ENCODE data around the gene NFIC.

DNA sequence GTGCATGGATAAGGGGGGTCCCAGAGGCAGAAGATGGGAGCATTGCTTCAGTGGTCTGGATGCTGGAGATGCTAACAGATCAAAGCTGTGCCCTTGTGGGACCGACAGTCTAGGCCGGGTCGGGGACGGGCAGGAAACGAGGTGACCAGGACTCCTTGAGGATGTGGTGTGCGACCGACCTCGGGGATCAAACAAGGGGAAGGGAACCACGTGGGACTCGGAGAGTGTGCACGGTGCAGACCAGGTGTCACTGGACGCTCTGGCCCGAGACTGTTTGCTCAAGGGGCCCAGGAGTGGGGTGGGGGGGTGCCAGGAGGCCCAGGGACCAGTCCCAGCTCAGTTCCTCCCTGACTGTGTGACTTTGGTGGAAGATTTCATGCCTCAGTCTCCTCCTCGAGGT is 6.0 kb downstream of the NFIC start:
- TF ChIP-seq, protein P1, sequence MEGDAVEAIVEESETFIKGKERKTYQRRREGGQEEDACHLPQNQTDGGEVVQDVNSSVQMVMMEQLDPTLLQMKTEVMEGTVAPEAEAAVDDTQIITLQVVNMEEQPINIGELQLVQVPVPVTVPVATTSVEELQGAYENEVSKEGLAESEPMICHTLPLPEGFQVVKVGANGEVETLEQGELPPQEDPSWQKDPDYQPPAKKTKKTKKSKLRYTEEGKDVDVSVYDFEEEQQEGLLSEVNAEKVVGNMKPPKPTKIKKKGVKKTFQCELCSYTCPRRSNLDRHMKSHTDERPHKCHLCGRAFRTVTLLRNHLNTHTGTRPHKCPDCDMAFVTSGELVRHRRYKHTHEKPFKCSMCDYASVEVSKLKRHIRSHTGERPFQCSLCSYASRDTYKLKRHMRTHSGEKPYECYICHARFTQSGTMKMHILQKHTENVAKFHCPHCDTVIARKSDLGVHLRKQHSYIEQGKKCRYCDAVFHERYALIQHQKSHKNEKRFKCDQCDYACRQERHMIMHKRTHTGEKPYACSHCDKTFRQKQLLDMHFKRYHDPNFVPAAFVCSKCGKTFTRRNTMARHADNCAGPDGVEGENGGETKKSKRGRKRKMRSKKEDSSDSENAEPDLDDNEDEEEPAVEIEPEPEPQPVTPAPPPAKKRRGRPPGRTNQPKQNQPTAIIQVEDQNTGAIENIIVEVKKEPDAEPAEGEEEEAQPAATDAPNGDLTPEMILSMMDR (conservative IDR thresholded peaks at IDR 0.05): no peak
- TF ChIP-seq EZH2 (IDR thresholded peaks at IDR 0.05; ENCODE audit: low read depth): no peak
